Measurements from ENCODE around the gene PRKCZ.
"Not testable (repeated sequence)": the region's sequence is repeated elsewhere in the genome, so short reads cannot be mapped to it uniquely, and the experiment has no call there.

Gene PRKCZ

DNA sequence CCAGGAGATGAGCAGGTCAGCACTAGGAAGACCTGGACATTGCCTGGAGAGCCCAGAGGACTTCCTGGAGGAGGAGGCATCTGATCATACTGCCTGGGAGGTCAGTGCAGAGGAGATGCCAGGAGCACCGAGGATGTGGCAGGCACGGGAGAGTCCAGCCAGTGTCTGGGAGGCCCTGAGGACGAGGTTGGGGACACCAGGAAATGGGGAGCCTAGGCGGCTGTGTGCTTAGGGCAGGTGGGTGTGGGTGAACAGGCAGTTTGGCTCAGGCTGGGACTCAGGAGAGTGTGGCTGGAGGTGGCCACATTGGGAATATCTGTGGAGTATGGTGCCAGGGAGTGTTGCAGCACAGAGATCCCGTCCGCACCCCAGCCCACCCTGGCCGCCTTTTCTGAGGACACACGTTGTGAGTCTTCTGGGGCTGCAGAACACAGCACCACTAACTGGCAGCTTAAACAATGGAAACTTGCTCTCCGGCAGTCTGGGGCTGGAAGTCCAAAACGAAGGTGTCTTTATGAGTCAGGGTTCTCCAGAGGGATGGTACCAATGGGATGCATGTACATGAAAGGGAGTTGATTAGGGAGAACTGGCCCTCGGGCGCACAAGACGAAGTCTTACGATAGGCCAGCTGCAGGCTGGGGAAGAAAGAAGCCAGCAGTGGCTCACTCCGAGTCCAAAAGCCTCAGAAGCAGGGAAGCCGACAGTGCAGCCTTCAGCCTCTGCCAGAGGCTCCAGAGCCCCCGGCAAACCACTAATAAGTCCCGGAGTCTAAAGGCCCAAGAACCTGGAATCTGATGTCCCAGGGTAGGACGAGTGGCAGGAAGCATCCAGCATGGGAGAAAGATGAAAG lies 86.4 kb downstream of the PRKCZ start:
- no peaks in the 10 kb centered on the region for H3K79me2 ChIP-seq
- no peak overlapping the region for H3K4me3 ChIP-seq (ENCODE audit: low read depth, low read length)
- H3K9ac ChIP-seq = no peak overlapping the region
- H3K27me3 ChIP-seq (ENCODE audit: control insufficient read depth, insufficient read depth, low read length) = no peaks in the 10 kb centered on the region
- H3K27ac ChIP-seq = no peak overlapping the region
- H2AFZ ChIP-seq = no peak overlapping the region
- H3K36me3 ChIP-seq (ENCODE audit: control insufficient read depth, insufficient read depth, low read length) = no peaks in the 10 kb centered on the region
- H3K4me1 ChIP-seq = no peaks in the 10 kb centered on the region
- no peak overlapping the region for H3K4me2 ChIP-seq (ENCODE audit: low read length)
- TF ChIP-seq, protein P1, sequence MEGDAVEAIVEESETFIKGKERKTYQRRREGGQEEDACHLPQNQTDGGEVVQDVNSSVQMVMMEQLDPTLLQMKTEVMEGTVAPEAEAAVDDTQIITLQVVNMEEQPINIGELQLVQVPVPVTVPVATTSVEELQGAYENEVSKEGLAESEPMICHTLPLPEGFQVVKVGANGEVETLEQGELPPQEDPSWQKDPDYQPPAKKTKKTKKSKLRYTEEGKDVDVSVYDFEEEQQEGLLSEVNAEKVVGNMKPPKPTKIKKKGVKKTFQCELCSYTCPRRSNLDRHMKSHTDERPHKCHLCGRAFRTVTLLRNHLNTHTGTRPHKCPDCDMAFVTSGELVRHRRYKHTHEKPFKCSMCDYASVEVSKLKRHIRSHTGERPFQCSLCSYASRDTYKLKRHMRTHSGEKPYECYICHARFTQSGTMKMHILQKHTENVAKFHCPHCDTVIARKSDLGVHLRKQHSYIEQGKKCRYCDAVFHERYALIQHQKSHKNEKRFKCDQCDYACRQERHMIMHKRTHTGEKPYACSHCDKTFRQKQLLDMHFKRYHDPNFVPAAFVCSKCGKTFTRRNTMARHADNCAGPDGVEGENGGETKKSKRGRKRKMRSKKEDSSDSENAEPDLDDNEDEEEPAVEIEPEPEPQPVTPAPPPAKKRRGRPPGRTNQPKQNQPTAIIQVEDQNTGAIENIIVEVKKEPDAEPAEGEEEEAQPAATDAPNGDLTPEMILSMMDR (IDR thresholded peaks at IDR 0.05) = no peak
- H3K9me3 ChIP-seq (ENCODE audit: control insufficient read depth, low read length) = no peaks in the 10 kb centered on the region

DNA sequence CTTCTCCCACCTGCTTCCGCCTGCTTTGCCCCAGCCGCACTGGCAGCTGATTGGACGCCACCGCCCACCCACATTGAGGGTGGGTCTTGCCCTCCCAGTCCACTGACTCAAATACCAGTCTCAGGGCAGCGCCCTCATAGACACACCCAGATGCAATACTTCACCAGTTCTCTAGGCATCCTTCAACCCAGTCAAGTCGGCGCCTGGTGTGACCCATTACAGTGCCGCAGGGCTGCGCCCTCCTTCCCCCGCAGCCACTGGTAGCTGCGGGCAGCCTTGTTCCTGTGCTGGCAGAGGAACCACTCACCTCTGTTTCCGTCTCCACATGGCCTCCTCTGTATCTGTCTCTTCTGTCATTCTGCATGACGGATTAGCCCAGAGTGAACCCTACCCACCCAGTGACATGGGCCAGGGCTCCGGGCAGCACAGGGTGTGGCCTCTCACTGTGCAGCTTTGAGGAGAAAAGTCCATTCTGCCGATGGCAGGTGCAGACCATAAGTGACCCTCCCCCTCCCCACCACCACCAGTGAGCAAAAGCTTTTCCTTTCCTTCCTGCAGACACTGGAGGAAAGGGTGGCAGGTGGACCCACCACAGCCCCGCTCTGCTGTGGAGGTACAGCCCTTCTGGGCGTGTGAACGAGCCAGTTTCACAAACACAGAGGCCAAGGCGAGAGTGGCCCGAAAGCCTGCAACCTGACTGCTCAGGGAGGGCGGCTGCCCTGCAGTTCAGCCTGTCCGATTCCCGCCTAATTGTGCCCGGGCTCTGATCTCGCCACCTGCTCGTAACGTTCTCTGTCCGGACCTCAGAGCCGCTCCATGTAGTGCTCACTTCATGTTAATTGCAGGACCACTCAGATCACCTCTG lies 87.3 kb downstream of the PRKCZ start:
- Histone ChIP-seq H3K36me3 (ENCODE audit: control insufficient read depth, insufficient read depth, low read length) (no peaks in the 10 kb centered on the region), H3K79me2 (no peaks in the 10 kb centered on the region), H3K9me3 (ENCODE audit: control insufficient read depth, low read length) (no peaks in the 10 kb centered on the region), H3K4me2 (ENCODE audit: low read length) (no peak overlapping the region), H3K4me1 (no peaks in the 10 kb centered on the region), H2AFZ (no peak overlapping the region), H3K9ac (no peak overlapping the region), H3K27ac (no peak overlapping the region), H3K27me3 (ENCODE audit: control insufficient read depth, insufficient read depth, low read length) (no peaks in the 10 kb centered on the region), H3K4me3 (ENCODE audit: low read depth, low read length) (no peak overlapping the region)
- TF ChIP-seq, protein P1 (IDR thresholded peaks at IDR 0.05) = no peak

DNA sequence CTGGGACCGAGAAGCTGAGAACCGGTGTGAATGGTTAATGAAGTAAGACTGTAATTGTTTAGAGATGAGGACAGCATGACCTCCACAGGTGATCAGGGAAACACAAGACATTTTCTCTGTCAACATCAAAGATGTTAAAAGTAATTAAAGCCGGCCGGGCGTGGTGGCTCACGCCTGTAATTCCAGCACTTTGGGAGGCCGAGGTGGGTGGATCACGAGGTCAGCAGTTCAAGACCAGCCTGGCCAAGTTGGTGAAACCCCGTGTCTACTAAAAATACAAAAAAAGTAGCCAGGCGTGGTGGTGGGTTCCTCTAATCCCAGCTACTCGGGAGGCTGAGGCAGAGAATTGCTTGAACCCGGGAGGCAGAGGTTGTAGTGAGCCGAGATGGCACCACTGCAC lies 88.9 kb downstream of the PRKCZ start:
- not testable (repeated sequence) for H3K9ac ChIP-seq; H3K4me1 ChIP-seq; H3K4me2 ChIP-seq (ENCODE audit: low read length); H3K9me3 ChIP-seq (ENCODE audit: control insufficient read depth, low read length); H3K4me3 ChIP-seq (ENCODE audit: low read depth, low read length); H3K27ac ChIP-seq; H3K27me3 ChIP-seq (ENCODE audit: control insufficient read depth, insufficient read depth, low read length); H3K79me2 ChIP-seq; H2AFZ ChIP-seq; H3K36me3 ChIP-seq (ENCODE audit: control insufficient read depth, insufficient read depth, low read length)

DNA sequence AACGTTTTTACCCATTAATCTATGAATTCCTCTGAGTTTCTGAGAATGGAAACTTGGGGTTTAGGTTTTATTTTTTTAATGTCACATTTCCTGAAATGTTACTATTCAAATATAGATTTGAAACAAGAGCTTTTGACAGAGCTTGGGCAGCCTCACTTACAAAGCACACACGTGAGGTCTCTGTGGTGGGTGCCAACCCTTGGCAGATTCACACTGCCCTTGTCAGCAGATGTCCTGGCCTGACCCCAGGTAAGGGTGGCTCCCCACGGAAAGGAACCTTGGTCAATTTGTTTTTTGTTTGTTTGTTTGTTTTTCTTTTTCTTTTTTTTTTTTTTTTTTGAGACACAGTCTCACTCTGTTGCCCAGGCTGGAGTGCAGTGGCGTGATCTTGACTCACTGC lies 90.8 kb downstream of the PRKCZ start:
- Histone ChIP-seq H3K27me3 (ENCODE audit: control insufficient read depth, insufficient read depth, low read length) (no peaks in the 10 kb centered on the region), H2AFZ (no peak overlapping the region), H3K4me1 (no peaks in the 10 kb centered on the region), H3K9ac (no peak overlapping the region), H3K4me2 (ENCODE audit: low read length) (no peak overlapping the region), H3K9me3 (ENCODE audit: control insufficient read depth, low read length) (no peaks in the 10 kb centered on the region), H3K27ac (no peak overlapping the region), H3K4me3 (ENCODE audit: low read depth, low read length) (no peak overlapping the region), H3K36me3 (ENCODE audit: control insufficient read depth, insufficient read depth, low read length) (no peaks in the 10 kb centered on the region), H3K79me2 (no peaks in the 10 kb centered on the region)
- TF ChIP-seq, protein P1 (IDR thresholded peaks at IDR 0.05) = no peak

DNA sequence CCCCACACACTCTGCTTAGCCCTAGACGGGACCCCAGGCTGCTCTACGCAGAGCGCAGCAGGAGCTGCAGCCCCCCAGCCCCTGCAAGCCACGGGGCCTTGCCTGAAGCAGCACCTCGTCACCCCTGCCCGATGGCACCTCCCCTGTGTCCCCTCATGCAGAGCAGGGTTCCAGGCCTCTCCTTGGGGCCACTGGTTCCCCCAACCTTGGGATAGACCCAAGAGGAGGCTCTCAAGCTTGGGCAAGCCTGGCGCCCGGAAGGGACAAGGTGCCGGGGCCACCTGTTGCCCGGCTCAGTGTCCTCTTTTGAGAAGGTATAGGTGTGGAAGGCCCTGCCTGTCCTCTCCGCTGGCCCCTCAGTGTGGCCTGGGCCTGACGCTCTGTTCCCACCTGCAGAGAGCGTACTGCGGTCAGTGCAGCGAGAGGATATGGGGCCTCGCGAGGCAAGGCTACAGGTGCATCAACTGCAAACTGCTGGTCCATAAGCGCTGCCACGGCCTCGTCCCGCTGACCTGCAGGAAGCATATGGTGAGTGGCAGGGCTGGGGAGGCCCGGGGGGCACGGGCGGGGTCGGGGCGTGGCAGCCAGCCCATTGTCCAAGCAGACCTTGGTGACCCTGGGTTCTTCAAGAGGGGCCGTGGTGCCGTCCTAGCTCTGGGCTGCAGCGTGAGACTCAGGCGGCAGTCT lies 93.7 kb downstream of the PRKCZ start:
- H3K9me3 ChIP-seq (ENCODE audit: control insufficient read depth, low read length) = no peaks in the 10 kb centered on the region
- H3K4me3 ChIP-seq (ENCODE audit: low read depth, low read length) = no peak overlapping the region
- no peak overlapping the region for H3K9ac ChIP-seq
- H3K79me2 ChIP-seq = no peaks in the 10 kb centered on the region
- TF ChIP-seq, protein P1 (IDR thresholded peaks at IDR 0.05) = no peak
- H3K4me2 ChIP-seq (ENCODE audit: low read length) = no peak overlapping the region
- H3K27me3 ChIP-seq (ENCODE audit: control insufficient read depth, insufficient read depth, low read length) = no peaks in the 10 kb centered on the region
- H3K27ac ChIP-seq = no peak overlapping the region
- H3K36me3 ChIP-seq (ENCODE audit: control insufficient read depth, insufficient read depth, low read length) = no peaks in the 10 kb centered on the region
- no peaks in the 10 kb centered on the region for H3K4me1 ChIP-seq
- H2AFZ ChIP-seq = no peak overlapping the region

Measured in parathyroid adenoma (tissue), 2 donors.